A673 (cell line): ENCODE measurements around the gene AHCY. TPM values are rescaled to one million over a fixed set of nuclear protein-coding genes. Genes with fewer than 3 reads are reported as not detected.

Source experiments
- BruUV-seq: library from RNA; stranded (reverse); fragments of 400-500 nt; replicated peaks from 2 replicates; lab custom pipeline; 2021; lab: Mats Ljungman, UMichigan
- CTCF ChIA-PET: fragments of 300-600 bp; sonication (Branson Sonifier 250); formaldehyde crosslinking; loops from one replicate; lab custom pipeline; 2022; ENCODE audit warnings: antibody characterized with exemption; lab: Charles Lee
- POLR2A ChIA-PET: fragments of 300-600 bp; sonication (Branson Sonifier 250); formaldehyde crosslinking; loops from one replicate; lab custom pipeline; 2022; ENCODE audit warnings: antibody characterized with exemption; ENCODE audit not compliant: low non-redundant PET; lab: Charles Lee
- DNase-seq: peaks from one replicate; pipeline ENCODE4 v3.0.0-alpha.2; 2015; ENCODE audit warnings: low spot score
- H3K27ac ChIP-seq: fragments of 200-600 bp; sonication (generic); 2 replicates; pipeline ENCODE4 v1.5.1; 2016; ENCODE audit warnings: mixed run types, low read depth, mild to moderate bottlenecking, mixed read lengths, antibody characterized with exemption, low read length; ENCODE audit not compliant: poor library complexity, severe bottlenecking
- H3K27me3 ChIP-seq: fragments of 200-600 bp; sonication (generic); replicated peaks from 2 replicates; pipeline ENCODE4 v1.6.1; 2017; ENCODE audit warnings: mixed run types, low read depth, mild to moderate bottlenecking, mixed read lengths, antibody characterized with exemption, low read length; ENCODE audit not compliant: insufficient read depth, poor library complexity
- H3K36me3 ChIP-seq: fragments of 200-600 bp; sonication (generic); 2 replicates; pipeline ENCODE4 v1.6.1; 2016; ENCODE audit warnings: mixed run types, mild to moderate bottlenecking, mixed read lengths, antibody characterized with exemption, low read length; ENCODE audit not compliant: insufficient read depth, poor library complexity, severe bottlenecking
- H3K4me1 ChIP-seq: fragments of 200-600 bp; sonication (generic); 2 replicates; pipeline ENCODE4 v1.6.1; 2017; ENCODE audit warnings: mixed run types, mild to moderate bottlenecking, mixed read lengths, antibody characterized with exemption, low read length; ENCODE audit not compliant: insufficient read depth, poor library complexity, severe bottlenecking
- H3K4me3 ChIP-seq: fragments of 200-600 bp; sonication (generic); 2 replicates; pipeline ENCODE4 v1.5.1; 2016; ENCODE audit warnings: low read depth, mixed run types, mild to moderate bottlenecking, mixed read lengths, low read length; ENCODE audit not compliant: poor library complexity, severe bottlenecking
- H3K9me3 ChIP-seq: fragments of 200-600 bp; sonication (generic); 2 replicates; pipeline ENCODE4 v1.6.1; 2016; ENCODE audit warnings: mixed run types, low read depth, mild to moderate bottlenecking, mixed read lengths, antibody characterized with exemption, low read length; ENCODE audit not compliant: poor library complexity, severe bottlenecking
- CTCF ChIP-seq: fragments of 300-800, 200-600 bp; sonication (generic); conservative IDR thresholded peaks from 2 replicates; pipeline ENCODE4 v1.5.1; 2017; ENCODE audit warnings: low read depth, mild to moderate bottlenecking, antibody characterized with exemption, low read length, moderate library complexity, mixed read lengths
- EZH2 ChIP-seq: fragments of 200-600 bp; sonication (generic); IDR thresholded peaks from 2 replicates; pipeline ENCODE4 v1.6.1; 2017; ENCODE audit warnings: borderline replicate concordance, low read depth, mild to moderate bottlenecking, mixed read lengths, antibody characterized with exemption, low read length; ENCODE audit not compliant: poor library complexity, severe bottlenecking
- intact Hi-C: fragments of 100-400 bp; cut with micrococcal nuclease; formaldehyde crosslinking; loops from one replicate; pipeline ENCODE4 v1.10.0; 2022; ENCODE audit not compliant: unreplicated experiment
- total RNA-seq: library from RNA; stranded (reverse); gene quantifications from 2 replicates; pipeline ENCODE4 v1.2.3, GENCODE V29; 2021

Gene AHCY
- total RNA-seq, 1 experiment from 2014 or later: 284 TPM

DNA sequence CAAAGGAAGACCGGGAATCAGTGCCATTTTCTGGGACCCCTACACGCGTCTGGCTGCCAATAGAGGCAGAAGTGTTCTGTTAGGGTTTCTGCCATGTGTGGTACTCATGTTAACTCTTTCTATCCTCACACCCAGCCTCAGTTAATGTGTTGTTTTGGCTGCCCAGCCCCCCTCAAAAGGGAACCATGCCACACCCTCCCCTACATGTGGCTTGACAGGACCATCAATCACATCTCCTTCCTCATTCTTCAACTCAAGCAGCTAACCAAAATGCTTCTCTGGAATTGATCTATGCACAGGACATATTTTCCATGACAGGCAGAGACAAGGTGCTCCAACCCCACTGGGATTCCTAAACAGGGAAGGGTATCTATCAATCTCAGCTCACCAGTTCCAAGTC is 22.0 kb downstream of the AHCY start:
- Histone ChIP-seq H3K27me3 (no peaks in the 10 kb centered on the region), H3K9me3 (no peaks in the 10 kb centered on the region), H3K27ac (no peak overlapping the region), H3K4me1 (no peaks in the 10 kb centered on the region), H3K36me3 (peaks cover 93% of the 10 kb centered on the region), H3K4me3 (no peak overlapping the region)
- no TSS peak for BruUV-seq
- DNase-seq: no peak
- intact Hi-C loops: no loop called here
- ChIA-PET POLR2A (no interaction called here), CTCF (no interaction called here)
- TF ChIP-seq CTCF: no peak
- TF ChIP-seq EZH2: no peak

DNA sequence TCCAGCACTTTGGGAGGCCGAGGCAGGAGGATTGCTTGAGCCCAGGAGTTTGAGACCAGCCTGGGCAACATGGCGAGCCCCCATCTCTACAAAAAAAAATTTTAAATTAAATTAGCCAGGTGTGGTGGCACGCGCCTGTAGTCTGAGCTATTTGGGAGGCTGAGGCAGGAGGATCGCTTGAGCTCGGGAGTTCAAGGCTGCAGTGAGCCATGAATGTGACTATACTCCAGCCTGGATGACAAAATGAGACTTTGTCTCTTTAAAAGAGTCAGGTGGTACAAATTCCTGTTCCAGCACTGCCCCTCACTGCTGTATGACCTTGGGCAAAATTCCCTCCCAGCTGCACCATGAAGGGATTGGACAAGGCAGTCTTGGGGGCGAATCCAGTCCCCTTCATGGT is 28.5 kb downstream of the AHCY start:
- H3K4me1 ChIP-seq: no peaks in the 10 kb centered on the region
- no peaks in the 10 kb centered on the region for H3K27me3 ChIP-seq
- peaks cover 45% of the 10 kb centered on the region for H3K36me3 ChIP-seq
- no peak for DNase-seq
- H3K9me3 ChIP-seq: no peaks in the 10 kb centered on the region
- TF ChIP-seq EZH2: no peak
- no peak for TF ChIP-seq CTCF
- BruUV-seq: no TSS peak
- ChIA-PET CTCF (no interaction called here), POLR2A (no interaction called here)
- H3K27ac ChIP-seq: no peak overlapping the region
- intact Hi-C loops: no loop called here
- no peak overlapping the region for H3K4me3 ChIP-seq

DNA sequence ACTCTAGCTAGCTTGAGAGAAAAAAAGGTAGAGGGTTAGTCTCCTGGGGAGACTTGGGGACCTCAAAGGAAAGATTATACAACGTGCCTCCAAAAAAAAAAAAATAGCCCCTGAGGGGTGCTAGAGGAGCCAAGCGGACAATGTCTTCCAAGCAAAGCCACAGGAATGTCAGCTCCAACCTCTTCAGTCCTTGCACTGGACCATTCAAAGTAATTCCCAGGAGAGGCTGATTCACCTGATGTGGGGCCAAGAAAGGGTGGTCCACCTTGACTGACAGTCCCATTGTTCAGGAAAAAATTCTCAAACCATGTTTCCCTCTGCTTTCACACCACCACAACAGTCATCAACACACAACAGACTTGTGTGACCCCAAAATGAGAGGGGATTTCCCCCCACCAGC is 31.2 kb downstream of the AHCY start:
- TF ChIP-seq EZH2: no peak
- no peak for TF ChIP-seq CTCF
- Histone ChIP-seq H3K36me3 (peaks cover 25% of the 10 kb centered on the region), H3K9me3 (no peaks in the 10 kb centered on the region), H3K27me3 (no peaks in the 10 kb centered on the region), H3K27ac (no peak overlapping the region), H3K4me3 (no peak overlapping the region), H3K4me1 (no peaks in the 10 kb centered on the region)
- CTCF ChIA-PET: no interaction called here
- BruUV-seq: no TSS peak
- no peak for DNase-seq
- intact Hi-C loops: no loop called here
- POLR2A ChIA-PET: no interaction called here
